Body of pancreas (tissue), 4 donors: ENCODE measurements around the gene TRIM6.

ENCODE experiments used
- POLR2A ChIP-seq, 3 donors: fragments of 450-650 bp; IDR thresholded peaks; one replicate each; pipeline ENCODE4 v1.6.1; 2016; ENCODE audit warnings: antibody characterized with exemption in 3 of 3, mild to moderate bottlenecking in 2 of 3
- TF ChIP-seq, protein P1 (sequence below), 7 experiments: fragments of 450-650 bp in 4 of 7; fragments of 200-600 bp in 3 of 7; sonication (generic) in 3 of 7; IDR thresholded peaks; one replicate each; pipeline ENCODE4 v1.5.1; 2016 to 2019; ENCODE audit warnings: antibody characterized with exemption in 7 of 7

DNA sequence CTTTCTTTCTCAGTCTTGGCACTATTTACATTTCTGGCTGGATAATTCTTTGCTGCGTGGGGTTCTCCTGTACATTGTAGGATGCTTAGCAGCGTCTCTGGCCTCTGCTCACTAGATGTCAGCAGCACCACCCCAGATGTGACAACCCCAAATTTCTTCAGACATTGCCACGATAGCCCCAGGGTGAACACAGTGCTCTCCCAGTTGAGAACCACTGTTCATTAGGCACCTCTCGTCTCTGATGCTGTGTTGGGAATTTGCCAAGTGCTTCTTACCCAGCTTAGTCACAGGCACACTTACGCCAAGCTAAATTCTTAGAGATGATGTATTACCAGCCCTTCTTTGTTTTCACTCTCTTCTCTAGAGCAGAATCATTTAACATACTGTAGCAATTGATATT is 9.4 kb downstream of the TRIM6 start:
- TF ChIP-seq, protein P1, sequence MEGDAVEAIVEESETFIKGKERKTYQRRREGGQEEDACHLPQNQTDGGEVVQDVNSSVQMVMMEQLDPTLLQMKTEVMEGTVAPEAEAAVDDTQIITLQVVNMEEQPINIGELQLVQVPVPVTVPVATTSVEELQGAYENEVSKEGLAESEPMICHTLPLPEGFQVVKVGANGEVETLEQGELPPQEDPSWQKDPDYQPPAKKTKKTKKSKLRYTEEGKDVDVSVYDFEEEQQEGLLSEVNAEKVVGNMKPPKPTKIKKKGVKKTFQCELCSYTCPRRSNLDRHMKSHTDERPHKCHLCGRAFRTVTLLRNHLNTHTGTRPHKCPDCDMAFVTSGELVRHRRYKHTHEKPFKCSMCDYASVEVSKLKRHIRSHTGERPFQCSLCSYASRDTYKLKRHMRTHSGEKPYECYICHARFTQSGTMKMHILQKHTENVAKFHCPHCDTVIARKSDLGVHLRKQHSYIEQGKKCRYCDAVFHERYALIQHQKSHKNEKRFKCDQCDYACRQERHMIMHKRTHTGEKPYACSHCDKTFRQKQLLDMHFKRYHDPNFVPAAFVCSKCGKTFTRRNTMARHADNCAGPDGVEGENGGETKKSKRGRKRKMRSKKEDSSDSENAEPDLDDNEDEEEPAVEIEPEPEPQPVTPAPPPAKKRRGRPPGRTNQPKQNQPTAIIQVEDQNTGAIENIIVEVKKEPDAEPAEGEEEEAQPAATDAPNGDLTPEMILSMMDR (IDR thresholded peaks at IDR 0.05): no peak
- TF ChIP-seq POLR2A (IDR thresholded peaks at IDR 0.05): no peak
